ENCODE data around the gene RAPGEF2.

GRCh38 chr4:159077702-159078495, 25.0 kb upstream of the RAPGEF2 start:
- no peak for TF ChIP-seq CTCF (IDR thresholded peaks at IDR 0.05)
- TF ChIP-seq POLR2A (IDR thresholded peaks at IDR 0.05): no peak

Measured in testis (tissue), 2 donors.